H1 (cell line): ENCODE measurements around the gene DNAJB14. TPM values are rescaled to one million over a fixed set of nuclear protein-coding genes. Genes with fewer than 3 reads are reported as not detected.

Experiments used
- CTCF ChIA-PET: fragments of 300-600 bp; sonication (Branson Sonifier 250); formaldehyde crosslinking; loops from one replicate; lab custom pipeline; 2021; ENCODE audit not compliant: partially characterized antibody; lab: Charles Lee
- POLR2A ChIA-PET: fragments of 300-600 bp; sonication (Branson Sonifier 250); formaldehyde crosslinking; loops from one replicate; lab custom pipeline; 2021; ENCODE audit warnings: inconsistent platforms; ENCODE audit not compliant: partially characterized antibody; lab: Charles Lee
- DNase-seq, 2 experiments: peaks; one replicate each; pipeline versions ENCODE4 v3.0.0 to v3.0.0-alpha.2; 2010 to 2022; ENCODE audit warnings: low spot score in 2 of 2, low read depth in 1 of 2, mixed read lengths in 1 of 2
- FAIRE-seq: peaks from 2 replicates; lab custom pipeline; 2011; peaks lifted over from hg19 to GRCh38; lab: Jason Lieb, UNC
- H2AFZ ChIP-seq: 2 replicates; pipeline ENCODE4 v1.8.1; 2012; ENCODE audit warnings: low read length, inconsistent platforms
- H2AK5ac ChIP-seq: 2 replicates; pipeline ENCODE4 v1.6.1; 2013; ENCODE audit warnings: low read depth, low read length
- H2BK120ac ChIP-seq: replicated peaks from 2 replicates; pipeline ENCODE3; 2013; ENCODE audit warnings: low read depth, low read length, inconsistent platforms
- H2BK12ac ChIP-seq: 2 replicates; pipeline ENCODE4 v1.6.1; 2013; ENCODE audit warnings: low read depth, low read length
- H2BK15ac ChIP-seq: 2 replicates; pipeline ENCODE4 v1.6.1; 2013; ENCODE audit warnings: low read length
- H2BK20ac ChIP-seq: 2 replicates; pipeline ENCODE4 v1.6.1; 2013; ENCODE audit warnings: low read length
- H2BK5ac ChIP-seq: 2 replicates; pipeline ENCODE4 v1.6.1; 2013; ENCODE audit warnings: low read depth, low read length
- H3K14ac ChIP-seq: 2 replicates; pipeline ENCODE4 v1.6.1; 2013; ENCODE audit warnings: inconsistent platforms; ENCODE audit not compliant: insufficient read length
- H3K18ac ChIP-seq: 2 replicates; pipeline ENCODE4 v1.6.1; 2013; ENCODE audit warnings: low read length; ENCODE audit errors: extremely low read depth
- H3K23ac ChIP-seq: 2 replicates; pipeline ENCODE4 v1.6.1; 2013; ENCODE audit warnings: inconsistent platforms; ENCODE audit not compliant: insufficient read length
- H3K23me2 ChIP-seq: 2 replicates; pipeline ENCODE4 v1.6.1; 2013; ENCODE audit warnings: low read depth, low read length
- H3K27ac ChIP-seq: 2 replicates; pipeline ENCODE4 v1.6.1; 2011; ENCODE audit warnings: low read depth, low read length, inconsistent platforms
- H3K27me3 ChIP-seq, 4 experiments: replicated peaks in 1 of 4; 1 replicate in 1 of 4; 2 replicates in 3 of 4; pipeline versions ENCODE4 v1.6.1 to v1.8.1; 2011 to 2013; ENCODE audit warnings: low read length in 3 of 4, mild to moderate bottlenecking in 3 of 4, inconsistent platforms in 2 of 4, mixed read lengths in 2 of 4, moderate library complexity in 1 of 4; ENCODE audit not compliant: control insufficient read depth in 3 of 4, insufficient read depth in 3 of 4; ENCODE audit errors: extremely low read depth in 1 of 4
- H3K36me3 ChIP-seq, 4 experiments: 2 replicates each; pipeline versions ENCODE4 v1.6.1 to v1.8.1; 2011 to 2013; ENCODE audit warnings: mild to moderate bottlenecking in 4 of 4, low read length in 3 of 4, moderate library complexity in 2 of 4, control low read depth in 1 of 4, inconsistent platforms in 1 of 4; ENCODE audit not compliant: insufficient read depth in 4 of 4, control insufficient read depth in 2 of 4
- H3K4ac ChIP-seq: replicated peaks from 2 replicates; pipeline ENCODE3; 2013; ENCODE audit warnings: low read length, low read depth, mixed read lengths, inconsistent platforms; ENCODE audit not compliant: insufficient read length
- H3K4me1 ChIP-seq, 4 experiments: replicated peaks in 1 of 4; 1 replicate in 1 of 4; 2 replicates in 3 of 4; pipeline versions ENCODE4 v1.6.1 to v1.8.1; 2011 to 2013; ENCODE audit warnings: low read length in 3 of 4, inconsistent platforms in 2 of 4, mixed read lengths in 1 of 4; ENCODE audit not compliant: insufficient read depth in 4 of 4, control insufficient read depth in 3 of 4
- H3K4me2 ChIP-seq, 2 experiments: 2 replicates each; pipeline versions ENCODE4 v1.6.1 to v1.8.1; 2011 to 2013; ENCODE audit warnings: low read depth in 2 of 2, low read length in 2 of 2, control low read depth in 1 of 2, inconsistent platforms in 1 of 2, mild to moderate bottlenecking in 1 of 2; ENCODE audit not compliant: insufficient read depth in 1 of 2
- H3K4me3 ChIP-seq, 4 experiments: fragments of 200-600, 300-600 bp in 1 of 4; sonication (generic), shearing (Covaris generic), sonication (Bioruptor Twin) in 1 of 4; 2 replicates each; pipeline versions ENCODE4 v1.5.1 to v1.8.1; 2011 to 2016; ENCODE audit warnings: low read length in 4 of 4, low read depth in 3 of 4, control low read depth in 2 of 4, inconsistent platforms in 2 of 4, mild to moderate bottlenecking in 2 of 4, mixed read lengths in 1 of 4, moderate library complexity in 1 of 4; ENCODE audit not compliant: insufficient read depth in 2 of 4; ENCODE audit errors: extremely low read depth in 1 of 4
- H3K56ac ChIP-seq: replicated peaks from 2 replicates; pipeline ENCODE3; 2013; ENCODE audit warnings: low read depth, mild to moderate bottlenecking, mixed read lengths, low read length, inconsistent platforms; ENCODE audit not compliant: insufficient read length
- H3K79me1 ChIP-seq: 2 replicates; pipeline ENCODE4 v1.6.1; 2013; ENCODE audit warnings: low read depth, low read length, control low read depth
- H3K79me2 ChIP-seq, 2 experiments: 2 replicates each; pipeline versions ENCODE4 v1.6.1 to v1.8.1; 2012 to 2013; ENCODE audit warnings: low read length in 2 of 2, mild to moderate bottlenecking in 2 of 2, inconsistent platforms in 1 of 2; ENCODE audit not compliant: insufficient read depth in 2 of 2, control insufficient read depth in 1 of 2
- H3K9ac ChIP-seq, 4 experiments: replicated peaks in 1 of 4; 1 replicate in 1 of 4; 2 replicates in 3 of 4; pipeline versions ENCODE4 v1.6.1 to v1.8.1; 2011 to 2013; ENCODE audit warnings: low read depth in 3 of 4, low read length in 3 of 4, control low read depth in 2 of 4, mild to moderate bottlenecking in 2 of 4, moderate library complexity in 2 of 4, inconsistent platforms in 1 of 4; ENCODE audit errors: extremely low read depth in 1 of 4
- H3K9me3 ChIP-seq, 2 experiments: 2 replicates each; pipeline versions ENCODE4 v1.6.1 to v1.8.1; 2012 to 2013; ENCODE audit warnings: mild to moderate bottlenecking in 2 of 2, moderate library complexity in 2 of 2, control low read depth in 1 of 2, inconsistent platforms in 1 of 2, low read depth in 1 of 2, low read length in 1 of 2, mixed read lengths in 1 of 2; ENCODE audit not compliant: insufficient read depth in 2 of 2
- H4K20me1 ChIP-seq, 2 experiments: replicated peaks in 1 of 2; 2 replicates each; pipeline versions ENCODE3 to v1.8.1; 2011 to 2013; ENCODE audit warnings: inconsistent platforms in 2 of 2, low read length in 2 of 2, mild to moderate bottlenecking in 1 of 2; ENCODE audit not compliant: insufficient read depth in 2 of 2, control insufficient read depth in 1 of 2
- H4K5ac ChIP-seq: 2 replicates; pipeline ENCODE4 v1.6.1; 2013; ENCODE audit warnings: low read length, low read depth, mixed read lengths, inconsistent platforms; ENCODE audit not compliant: insufficient read length
- H4K8ac ChIP-seq: 2 replicates; pipeline ENCODE4 v1.8.0; 2013; ENCODE audit warnings: mild to moderate bottlenecking, moderate library complexity, low read length, inconsistent platforms; ENCODE audit not compliant: insufficient read depth; ENCODE audit errors: extremely low read depth
- H4K91ac ChIP-seq: replicated peaks from 2 replicates; pipeline ENCODE3; 2013; ENCODE audit warnings: low read length, mixed read lengths, inconsistent platforms; ENCODE audit not compliant: insufficient read length
- BRCA1 ChIP-seq: IDR thresholded peaks from 2 replicates; pipeline ENCODE4 v1.6.1; 2012; ENCODE audit warnings: low read depth, low read length, improper control_type of control experiment
- CBX8 ChIP-seq: fragments of 300-800, 300-1000 bp; sonication (generic); IDR thresholded peaks from 2 replicates; pipeline ENCODE4 v1.7.1; 2016; ENCODE audit warnings: low read depth, low read length, borderline replicate concordance
- EP300 ChIP-seq, 2 experiments: IDR thresholded peaks; 1 replicate in 1 of 2; 2 replicates in 1 of 2; pipeline ENCODE4 v1.6.1; 2011 to 2012; ENCODE audit warnings: low read depth in 2 of 2, low read length in 2 of 2, mild to moderate bottlenecking in 2 of 2, borderline replicate concordance in 1 of 2, inconsistent platforms in 1 of 2, moderate library complexity in 1 of 2
- FOSL1 ChIP-seq: IDR thresholded peaks from 2 replicates; pipeline ENCODE4 v1.6.1; 2011; ENCODE audit warnings: mild to moderate bottlenecking, low read depth, low read length, moderate library complexity; ENCODE audit not compliant: insufficient read depth
- HDAC2 ChIP-seq, 2 experiments: fragments of 300-600 bp in 1 of 2; sonication (generic) in 1 of 2; IDR thresholded peaks; 2 replicates each; pipeline ENCODE4 v1.6.1; 2011 to 2012; ENCODE audit warnings: low read depth in 2 of 2, low read length in 2 of 2, mild to moderate bottlenecking in 2 of 2, moderate library complexity in 2 of 2, borderline replicate concordance in 1 of 2, inconsistent platforms in 1 of 2
- KDM1A ChIP-seq: fragments of 200-600, 300-600 bp; sonication (generic); IDR thresholded peaks from 2 replicates; pipeline ENCODE4 v1.7.1; 2016; ENCODE audit warnings: mild to moderate bottlenecking, low read length, borderline replicate concordance
- KDM4A ChIP-seq: IDR thresholded peaks from one replicate; pipeline ENCODE4 v1.7.1; 2012; ENCODE audit warnings: low read depth, mild to moderate bottlenecking, moderate library complexity, low read length, inconsistent platforms; ENCODE audit not compliant: severe bottlenecking
- KDM5A ChIP-seq: fragments of 200-600 bp; IDR thresholded peaks from 2 replicates; pipeline ENCODE4 v1.7.1; 2012; ENCODE audit warnings: mild to moderate bottlenecking, low read length, inconsistent platforms, mixed read lengths
- POLR2A ChIP-seq, 2 experiments: IDR thresholded peaks; 1 replicate in 1 of 2; 2 replicates in 1 of 2; pipeline ENCODE4 v1.6.1; 2011; ENCODE audit warnings: low read depth in 2 of 2, low read length in 2 of 2, mild to moderate bottlenecking in 2 of 2; ENCODE audit errors: control extremely low read depth in 1 of 2
- RBBP5 ChIP-seq: IDR thresholded peaks from 2 replicates; pipeline ENCODE4 v1.7.1; 2012; ENCODE audit warnings: low read depth, mild to moderate bottlenecking, inconsistent platforms, low read length, moderate library complexity, borderline replicate concordance
- SIRT6 ChIP-seq: IDR thresholded peaks from one replicate; pipeline ENCODE4 v1.7.1; 2012; ENCODE audit warnings: low read length, inconsistent platforms
- SIX5 ChIP-seq: IDR thresholded peaks from 2 replicates; pipeline ENCODE4 v1.6.1; 2011; ENCODE audit warnings: mild to moderate bottlenecking, low read depth, low read length
- YY1 ChIP-seq: IDR thresholded peaks from 2 replicates; pipeline ENCODE4 v1.6.1; 2011; ENCODE audit warnings: low read depth, mild to moderate bottlenecking, low read length
- WGBS, 2 experiments: shearing (Covaris generic) in 1 of 2; methylation state at CpG; one replicate each; pipeline versions ENCODE4 v1.1.6 to v1.1.7; 2013 to 2015; ENCODE audit warnings: low lambda C conversion rate in 2 of 2, mixed read lengths in 2 of 2, inconsistent platforms in 1 of 2, low coverage in 1 of 2, missing lambda C conversion rate in 1 of 2; ENCODE audit not compliant: insufficient replicate concordance in 2 of 2, insufficient coverage in 1 of 2, insufficient read length in 1 of 2; ENCODE audit errors: extremely low coverage in 1 of 2, missing lambda C conversion rate in 1 of 2; 5-methylcytosine and 5-hydroxymethylcytosine counted together
- polyA plus RNA-seq, 7 experiments: library from polyadenylated mRNA; depleted of rRNA in 3 of 7; stranded (reverse) in 5 of 7; unstranded in 2 of 7; fragments of >200 nt in 5 of 7; fragments of 200-250 nt in 2 of 7; gene quantifications; 1 replicate in 5 of 7; 2 replicates in 1 of 7; 4 replicates in 1 of 7; pipeline versions ENCODE4 v1.2.1 to v1.2.3, GENCODE V29; 2011 to 2013; ENCODE audit warnings: missing spikeins in 2 of 7, mixed read lengths in 2 of 7
- total RNA-seq: library from RNA; stranded (reverse); fragmentation: NEBNext Ultra II Directional; extraction: Animal tissue kit (Norgen Biotek cat#: 25700); gene quantifications from 2 replicates; pipeline ENCODE4 v1.2.1, GENCODE V29; 2021

The DNAJB14 gene
- total and polyA plus RNA-seq, 2 of the 8 experiments (the other 6 are each of a cell fraction or from before 2014, with no cell fraction given): 3.4 to 35.4 TPM

DNA sequence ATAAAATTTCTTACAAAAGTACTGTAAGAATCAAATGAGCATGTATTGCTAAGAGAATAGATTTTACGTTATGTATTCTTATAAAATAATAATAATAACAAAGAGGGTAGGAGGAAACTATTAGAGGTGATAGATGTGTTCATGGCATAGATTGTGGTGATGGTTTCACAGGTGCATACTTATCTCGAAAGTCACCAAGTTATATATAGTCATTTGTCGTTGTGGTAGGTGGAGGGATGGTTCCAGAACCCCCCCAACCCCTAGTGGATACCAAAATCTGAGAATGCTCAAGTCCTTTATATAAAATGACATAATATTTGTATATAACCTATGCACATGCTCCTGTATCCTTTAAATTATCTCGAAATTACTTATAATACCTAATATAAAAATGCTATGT, 40.4 kb upstream of the DNAJB14 start:
- Histone ChIP-seq H3K27ac (no peak overlapping the region), H3K4me3 (no peak overlapping the region), H3K27me3 (no peaks in the 10 kb centered on the region), H2BK120ac (no peak overlapping the region), H2AK5ac (no peak overlapping the region), H3K14ac (no peak overlapping the region), H3K9ac (no peak overlapping the region), H4K20me1 (no peaks in the 10 kb centered on the region), H4K8ac (no peak overlapping the region), H3K36me3 (no peaks in the 10 kb centered on the region), H2AFZ (no peak overlapping the region), H4K5ac (no peak overlapping the region), H3K4me2 (no peak overlapping the region), H2BK12ac (no peak overlapping the region), H3K79me1 (no peaks in the 10 kb centered on the region), H4K91ac (no peak overlapping the region), H3K18ac (no peak overlapping the region), H3K23me2 (no peaks in the 10 kb centered on the region), H2BK5ac (no peak overlapping the region), H3K23ac (no peak overlapping the region), H3K4me1 (no peaks in the 10 kb centered on the region), H2BK15ac (no peak overlapping the region), H3K79me2 (no peaks in the 10 kb centered on the region), H2BK20ac (no peak overlapping the region), H3K56ac (no peak overlapping the region), H3K9me3 (no peaks in the 10 kb centered on the region), H3K4ac (no peak overlapping the region)
- TF ChIP-seq KDM4A (no peak), POLR2A (IDR thresholded peaks at IDR 0.05; ENCODE audit: control extremely low read depth in 1 of 2, low read depth in 2 of 2, low read length in 2 of 2) (no peak), KDM5A (no peak), FOSL1 (no peak), RBBP5 (no peak), SIRT6 (no peak), HDAC2 (IDR thresholded peaks at IDR 0.05; ENCODE audit: borderline replicate concordance in 1 of 2, low read depth in 2 of 2, low read length in 2 of 2) (no peak), BRCA1 (no peak), KDM1A (no peak), SIX5 (no peak), EP300 (IDR thresholded peaks at IDR 0.05; ENCODE audit: borderline replicate concordance in 1 of 2, low read depth in 2 of 2, low read length in 2 of 2) (no peak), YY1 (no peak), CBX8 (no peak)
- ChIA-PET CTCF (no interaction called here), POLR2A (interaction anchor here (1.4 kb wide), 1 partner anchor 38 kb away, joined by 3 read pairs; no protein-coding TSS in a partner anchor)
- WGBS, 2 experiments: 90% methylated on average over 4 of the region's 4 CpGs; no CpG with 5 or more reads in 1 of the 2 experiments
- DNase-seq (no peak), FAIRE-seq (no peak)
